Upper lobe of left lung (tissue), 4 donors: Measurements from ENCODE around the gene ENOX1.

Experiments used
- CTCF ChIP-seq, 6 experiments: fragments of 450-650 bp in 4 of 6; fragments of 200-600 bp in 2 of 6; sonication (generic) in 2 of 6; IDR thresholded peaks; one replicate each; pipeline ENCODE4 v1.5.1; 2016 to 2019; ENCODE audit warnings: antibody characterized with exemption in 6 of 6
- POLR2AphosphoS5 ChIP-seq, 2 donors: sonication (generic); formaldehyde crosslinking; IDR thresholded peaks; one replicate each; pipeline ENCODE4 v1.5.1; 2017; ENCODE audit warnings: antibody characterized with exemption in 2 of 2

GRCh38 chr13:43269037-43269481 is 517.7 kb downstream of the ENOX1 start:
- TF ChIP-seq CTCF (IDR thresholded peaks at IDR 0.05) (no peak), POLR2AphosphoS5 (IDR thresholded peaks at IDR 0.05) (peak in 1 of 2 donors; percentile 77)
